ENCODE results near the gene RGN.
"Not testable (repeated sequence)": the region's sequence is repeated elsewhere in the genome, so short reads cannot be mapped to it uniquely, and the experiment has no call there.

RGN gene

GRCh38 chrX:47116551-47117110, 38.4 kb downstream of the RGN start:
- not testable (repeated sequence) for DNase-seq (ENCODE audit: low spot score)

- not testable (repeated sequence) for DNase-seq (ENCODE audit: low spot score)
Observed at GRCh38 chrX:47124466-47124865, 46.2 kb downstream of the RGN start.

GRCh38 chrX:47129157-47129898, 51.1 kb downstream of the RGN start:
- peak; percentile 96 for DNase-seq (ENCODE audit: low spot score)

GRCh38 chrX:47129899-47130358, 51.7 kb downstream of the RGN start:
- DNase-seq (ENCODE audit: low spot score): no peak

- DNase-seq (ENCODE audit: low spot score): no peak
Observed at GRCh38 chrX:47133493-47133892, 55.2 kb downstream of the RGN start.

- DNase-seq (ENCODE audit: low spot score): not testable (repeated sequence)
Observed at GRCh38 chrX:47135650-47136049, 57.4 kb downstream of the RGN start.

- no peak for DNase-seq (ENCODE audit: low spot score)
Observed at GRCh38 chrX:47138171-47138570, 59.9 kb downstream of the RGN start.

All from NAMALWA (cell line).